ENCODE data around the gene RELN.

RELN gene

GRCh38 chr7:103683348-103683747 is 306.1 kb downstream of the RELN start:
- no peak overlapping the region for H3K4me3 ChIP-seq (ENCODE audit: low read depth, low read length)
- no peak overlapping the region for H3K27ac ChIP-seq (ENCODE audit: extremely low read depth, low read depth, low read length)
- H3K4me1 ChIP-seq (ENCODE audit: control insufficient read depth, insufficient read depth, low read length): no peaks in the 10 kb centered on the region
- ChIA-PET POLR2A (no interaction called here), CTCF (interaction anchor here (0.5 kb wide), 1 partner anchor 253 kb away, joined by 4 read pairs; no protein-coding TSS in a partner anchor)
- H3K9me3 ChIP-seq (ENCODE audit: control insufficient read depth, insufficient read depth, low read depth, low read length): no peaks in the 10 kb centered on the region
- H3K36me3 ChIP-seq (ENCODE audit: control insufficient read depth in 2 of 2, insufficient read depth in 1 of 2, low read length in 2 of 2): no peaks in the 10 kb centered on the region
- TF ChIP-seq ATF2 (tag by site-specific recombination; IDR thresholded peaks at IDR 0.05; ENCODE audit: low read depth) (peak; percentile 55), SP3 (tag by site-specific recombination; IDR thresholded peaks at IDR 0.05) (no peak)

GRCh38 chr7:103680161-103681144 is 309.0 kb downstream of the RELN start:
- no peaks in the 10 kb centered on the region for H3K9me3 ChIP-seq (ENCODE audit: control insufficient read depth, insufficient read depth, low read depth, low read length)
- POLR2A ChIA-PET: no interaction called here
- H3K36me3 ChIP-seq (ENCODE audit: control insufficient read depth in 2 of 2, insufficient read depth in 1 of 2, low read length in 2 of 2): no peaks in the 10 kb centered on the region
- no peak overlapping the region for H3K27ac ChIP-seq (ENCODE audit: extremely low read depth, low read depth, low read length)
- TF ChIP-seq ZNF10 (tag by site-specific recombination; IDR thresholded peaks at IDR 0.05) (no peak), ZNF548 (tag by site-specific recombination; IDR thresholded peaks at IDR 0.05) (no peak), ZNF133 (tag by site-specific recombination; IDR thresholded peaks at IDR 0.05) (no peak)
- H3K4me3 ChIP-seq (ENCODE audit: low read depth, low read length): no peak overlapping the region
- H3K4me1 ChIP-seq (ENCODE audit: control insufficient read depth, insufficient read depth, low read length): no peaks in the 10 kb centered on the region
- CTCF ChIA-PET: interaction anchor here (0.5 to 0.6 kb wide), 2 partner anchors 49 to 91 kb away, joined by 3 read pairs; no protein-coding TSS in a partner anchor

- Histone ChIP-seq H3K4me1 (ENCODE audit: control insufficient read depth, insufficient read depth, low read length) (no peaks in the 10 kb centered on the region), H3K27ac (ENCODE audit: extremely low read depth, low read depth, low read length) (no peak overlapping the region), H3K4me3 (ENCODE audit: low read depth, low read length) (no peak overlapping the region), H3K9me3 (ENCODE audit: control insufficient read depth, insufficient read depth, low read depth, low read length) (no peaks in the 10 kb centered on the region), H3K36me3 (ENCODE audit: control insufficient read depth in 2 of 2, insufficient read depth in 1 of 2, low read length in 2 of 2) (no peaks in the 10 kb centered on the region)
- POLR2A ChIA-PET: no interaction called here
- no peak for TF ChIP-seq KLF16 (tag by site-specific recombination; IDR thresholded peaks at IDR 0.05)
- no peak for TF ChIP-seq ZNF670 (tag by site-specific recombination; IDR thresholded peaks at IDR 0.05; ENCODE audit: low read depth)
- TF ChIP-seq ZNF157 (tag by site-specific recombination; IDR thresholded peaks at IDR 0.05): no peak
- TF ChIP-seq SP3 (tag by site-specific recombination; IDR thresholded peaks at IDR 0.05): no peak
- no peak for TF ChIP-seq ZNF155 (tag by site-specific recombination; IDR thresholded peaks at IDR 0.05)
- no peak for TF ChIP-seq ZNF664 (tag by site-specific recombination; IDR thresholded peaks at IDR 0.05)
- TF ChIP-seq ZNF645 (tag by site-specific recombination; IDR thresholded peaks at IDR 0.05): no peak
- no peak for TF ChIP-seq KLF7 (tag by site-specific recombination; IDR thresholded peaks at IDR 0.05; ENCODE audit: borderline replicate concordance)
- no peak for TF ChIP-seq ZNF202 (tag by site-specific recombination; IDR thresholded peaks at IDR 0.05; ENCODE audit: borderline replicate concordance)
- TF ChIP-seq ZXDB (tag by site-specific recombination; IDR thresholded peaks at IDR 0.05): no peak
- no peak for TF ChIP-seq ZNF626 (tag by site-specific recombination; IDR thresholded peaks at IDR 0.05)
- no peak for TF ChIP-seq OVOL3 (tag by site-specific recombination; IDR thresholded peaks at IDR 0.05)
- TF ChIP-seq ZNF623 (tag by site-specific recombination; IDR thresholded peaks at IDR 0.05): no peak
- TF ChIP-seq ZBTB7A (tag by site-specific recombination; IDR thresholded peaks at IDR 0.05; ENCODE audit: low read depth): no peak
- TF ChIP-seq SETDB1 (IDR thresholded peaks at IDR 0.05; ENCODE audit: insufficient read length, low read length): no peak
- TF ChIP-seq TRIM28 (IDR thresholded peaks at IDR 0.05; ENCODE audit: borderline replicate concordance, low read length): no peak
- no peak for TF ChIP-seq PRDM4 (tag by site-specific recombination; IDR thresholded peaks at IDR 0.05)
- no peak for TF ChIP-seq ZNF548 (tag by site-specific recombination; IDR thresholded peaks at IDR 0.05)
- CTCF ChIA-PET: no interaction called here
These were observed 310.0 kb downstream of the RELN start for GRCh38 chr7:103679151-103680132.

Data from HEK293 (cell line).